ENCODE data around the gene PID1.
"Not testable (repeated sequence)": the region's sequence is repeated elsewhere in the genome, so short reads cannot be mapped to it uniquely, and the experiment has no call there.

DNA sequence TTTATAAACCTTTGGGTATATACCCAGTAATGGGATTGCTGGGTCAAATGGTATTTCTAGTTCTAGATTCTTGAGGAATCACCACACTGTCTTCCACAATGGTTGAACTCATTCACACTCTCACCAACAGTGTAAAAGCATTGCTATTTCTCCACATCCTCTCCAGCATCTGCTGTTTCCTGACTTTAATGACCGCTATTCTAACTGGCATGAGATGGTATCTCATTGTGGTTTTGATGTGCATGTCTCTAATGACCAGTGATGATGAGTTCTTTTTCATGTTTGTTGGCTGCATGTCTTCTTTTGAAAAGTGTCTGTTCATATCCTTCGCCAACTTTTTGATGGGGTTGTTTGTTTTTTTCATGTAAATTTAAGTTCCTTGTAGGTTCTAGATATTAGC lies 194.2 kb downstream of the PID1 start:
- TF ChIP-seq, protein P1, sequence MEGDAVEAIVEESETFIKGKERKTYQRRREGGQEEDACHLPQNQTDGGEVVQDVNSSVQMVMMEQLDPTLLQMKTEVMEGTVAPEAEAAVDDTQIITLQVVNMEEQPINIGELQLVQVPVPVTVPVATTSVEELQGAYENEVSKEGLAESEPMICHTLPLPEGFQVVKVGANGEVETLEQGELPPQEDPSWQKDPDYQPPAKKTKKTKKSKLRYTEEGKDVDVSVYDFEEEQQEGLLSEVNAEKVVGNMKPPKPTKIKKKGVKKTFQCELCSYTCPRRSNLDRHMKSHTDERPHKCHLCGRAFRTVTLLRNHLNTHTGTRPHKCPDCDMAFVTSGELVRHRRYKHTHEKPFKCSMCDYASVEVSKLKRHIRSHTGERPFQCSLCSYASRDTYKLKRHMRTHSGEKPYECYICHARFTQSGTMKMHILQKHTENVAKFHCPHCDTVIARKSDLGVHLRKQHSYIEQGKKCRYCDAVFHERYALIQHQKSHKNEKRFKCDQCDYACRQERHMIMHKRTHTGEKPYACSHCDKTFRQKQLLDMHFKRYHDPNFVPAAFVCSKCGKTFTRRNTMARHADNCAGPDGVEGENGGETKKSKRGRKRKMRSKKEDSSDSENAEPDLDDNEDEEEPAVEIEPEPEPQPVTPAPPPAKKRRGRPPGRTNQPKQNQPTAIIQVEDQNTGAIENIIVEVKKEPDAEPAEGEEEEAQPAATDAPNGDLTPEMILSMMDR (IDR thresholded peaks at IDR 0.05) = not testable (repeated sequence)
- not testable (repeated sequence) for TF ChIP-seq EZH2, EZH2phosphoT487 (IDR thresholded peaks at IDR 0.05)

Measured in neural progenitor cell (in vitro differentiated cells).